Lung microvascular endothelial cell (primary cell): Measurements from ENCODE around the gene DNAH9. TPM values are rescaled to one million over a fixed set of nuclear protein-coding genes. Genes with fewer than 3 reads are reported as not detected.
A peak's percentile ranks its signal among the peaks of the same experiment; 100 is the strongest.

Source experiments
- DNase-seq, 2 donors: peaks; one replicate each; pipeline versions ENCODE4 v3.0.0 to v3.0.0-alpha.2; 2010; ENCODE audit warnings: low read depth in 2 of 2
- total RNA-seq: library from RNA; depleted of rRNA; stranded (reverse); fragments of >200 nt; gene quantifications from 2 replicates; pipeline ENCODE4 v1.2.1, GENCODE V29; 2014

DNAH9 gene, protein sequence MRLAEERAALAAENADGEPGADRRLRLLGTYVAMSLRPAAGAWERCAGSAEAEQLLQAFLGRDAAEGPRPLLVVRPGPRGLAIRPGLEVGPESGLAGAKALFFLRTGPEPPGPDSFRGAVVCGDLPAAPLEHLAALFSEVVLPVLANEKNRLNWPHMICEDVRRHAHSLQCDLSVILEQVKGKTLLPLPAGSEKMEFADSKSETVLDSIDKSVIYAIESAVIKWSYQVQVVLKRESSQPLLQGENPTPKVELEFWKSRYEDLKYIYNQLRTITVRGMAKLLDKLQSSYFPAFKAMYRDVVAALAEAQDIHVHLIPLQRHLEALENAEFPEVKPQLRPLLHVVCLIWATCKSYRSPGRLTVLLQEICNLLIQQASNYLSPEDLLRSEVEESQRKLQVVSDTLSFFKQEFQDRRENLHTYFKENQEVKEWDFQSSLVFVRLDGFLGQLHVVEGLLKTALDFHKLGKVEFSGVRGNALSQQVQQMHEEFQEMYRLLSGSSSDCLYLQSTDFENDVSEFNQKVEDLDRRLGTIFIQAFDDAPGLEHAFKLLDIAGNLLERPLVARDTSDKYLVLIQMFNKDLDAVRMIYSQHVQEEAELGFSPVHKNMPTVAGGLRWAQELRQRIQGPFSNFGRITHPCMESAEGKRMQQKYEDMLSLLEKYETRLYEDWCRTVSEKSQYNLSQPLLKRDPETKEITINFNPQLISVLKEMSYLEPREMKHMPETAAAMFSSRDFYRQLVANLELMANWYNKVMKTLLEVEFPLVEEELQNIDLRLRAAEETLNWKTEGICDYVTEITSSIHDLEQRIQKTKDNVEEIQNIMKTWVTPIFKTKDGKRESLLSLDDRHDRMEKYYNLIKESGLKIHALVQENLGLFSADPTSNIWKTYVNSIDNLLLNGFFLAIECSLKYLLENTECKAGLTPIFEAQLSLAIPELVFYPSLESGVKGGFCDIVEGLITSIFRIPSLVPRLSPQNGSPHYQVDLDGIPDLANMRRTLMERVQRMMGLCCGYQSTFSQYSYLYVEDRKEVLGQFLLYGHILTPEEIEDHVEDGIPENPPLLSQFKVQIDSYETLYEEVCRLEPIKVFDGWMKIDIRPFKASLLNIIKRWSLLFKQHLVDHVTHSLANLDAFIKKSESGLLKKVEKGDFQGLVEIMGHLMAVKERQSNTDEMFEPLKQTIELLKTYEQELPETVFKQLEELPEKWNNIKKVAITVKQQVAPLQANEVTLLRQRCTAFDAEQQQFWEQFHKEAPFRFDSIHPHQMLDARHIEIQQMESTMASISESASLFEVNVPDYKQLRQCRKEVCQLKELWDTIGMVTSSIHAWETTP (N-terminal part only)
- not detected in 2 replicates for total RNA-seq

DNA sequence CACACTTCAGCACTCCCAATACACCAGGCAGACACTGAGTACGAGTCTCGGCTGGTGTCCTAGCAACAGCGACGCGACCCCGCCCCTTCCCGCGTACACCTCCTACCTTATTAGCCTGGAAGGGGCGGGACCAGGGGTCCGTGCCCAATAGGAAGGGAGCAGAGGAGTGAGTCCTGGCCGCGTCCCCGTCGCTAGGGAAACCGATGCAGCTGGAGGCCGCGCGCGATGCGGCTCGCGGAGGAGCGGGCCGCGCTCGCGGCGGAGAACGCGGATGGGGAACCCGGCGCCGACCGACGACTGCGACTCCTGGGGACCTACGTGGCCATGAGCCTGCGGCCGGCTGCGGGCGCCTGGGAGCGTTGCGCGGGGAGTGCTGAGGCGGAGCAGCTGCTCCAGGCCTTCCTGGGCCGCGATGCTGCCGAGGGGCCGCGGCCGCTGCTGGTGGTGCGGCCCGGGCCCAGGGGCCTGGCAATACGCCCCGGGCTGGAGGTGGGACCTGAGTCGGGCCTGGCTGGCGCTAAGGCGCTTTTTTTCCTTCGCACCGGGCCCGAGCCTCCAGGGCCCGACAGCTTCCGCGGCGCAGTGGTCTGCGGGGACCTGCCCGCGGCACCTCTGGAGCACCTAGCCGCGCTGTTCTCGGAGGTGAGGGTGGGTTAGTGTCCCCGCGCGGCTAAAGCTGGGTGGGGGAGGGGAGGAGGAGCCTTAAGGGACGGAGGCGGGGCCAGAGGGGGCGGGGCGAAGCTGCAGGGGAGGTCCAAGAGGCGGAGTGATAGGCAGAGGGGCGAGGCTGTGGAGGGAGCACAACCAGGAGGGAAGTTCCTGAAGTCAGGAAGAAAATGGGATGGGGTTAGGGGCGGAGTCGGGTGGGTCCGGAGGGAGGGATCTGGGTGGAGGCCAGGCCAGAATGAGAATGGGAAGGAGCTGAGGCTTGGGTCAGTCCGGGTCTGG lies at the start of gene DNAH9:
DNAH9 (plus strand) TSS at position 197 of the 948 bp plus-strand sequence; CDS start at position 226, 29 bp downstream.
- DNase-seq: peak; percentile 18 to 79

DNA sequence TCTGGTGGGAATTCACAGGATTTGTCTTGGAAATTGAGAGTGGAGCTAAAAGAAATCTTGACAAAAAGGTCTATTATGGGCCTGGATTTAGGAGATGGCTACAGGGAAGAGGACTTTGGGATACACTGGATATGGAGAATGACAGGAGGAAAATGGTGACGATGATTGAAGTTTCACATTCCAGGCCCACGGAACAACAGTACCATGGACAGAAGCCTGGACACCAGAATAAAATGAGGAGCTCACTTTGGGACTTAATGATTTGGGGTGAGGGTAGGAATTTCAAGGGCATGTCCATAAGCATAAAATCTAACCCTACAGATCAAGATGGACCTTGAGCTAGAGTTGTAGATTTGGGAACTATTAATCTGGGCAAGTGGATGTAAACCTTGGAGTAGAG lies 47.8 kb upstream of the DNAH9 start:
- DNase-seq: no peak

DNA sequence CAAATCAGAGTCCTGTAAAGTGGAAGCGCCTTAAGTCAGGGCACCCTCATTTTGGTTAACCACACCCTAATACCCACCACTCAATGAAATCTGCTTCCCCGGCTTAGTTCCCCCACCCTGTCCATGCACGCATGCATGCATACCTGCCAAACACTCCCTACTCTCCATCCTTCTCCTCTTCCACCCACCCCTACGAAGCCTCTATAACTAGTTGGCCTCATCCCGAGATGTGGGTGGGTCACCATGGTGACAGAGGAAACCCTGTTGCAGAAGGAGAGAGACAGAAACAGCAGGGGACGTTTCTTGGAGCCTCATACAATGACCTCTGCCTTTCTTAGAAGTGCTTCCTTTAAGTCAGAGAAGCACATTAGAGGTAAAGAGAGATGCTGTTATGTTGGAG lies 46.8 kb upstream of the DNAH9 start:
- no peak for DNase-seq

DNA sequence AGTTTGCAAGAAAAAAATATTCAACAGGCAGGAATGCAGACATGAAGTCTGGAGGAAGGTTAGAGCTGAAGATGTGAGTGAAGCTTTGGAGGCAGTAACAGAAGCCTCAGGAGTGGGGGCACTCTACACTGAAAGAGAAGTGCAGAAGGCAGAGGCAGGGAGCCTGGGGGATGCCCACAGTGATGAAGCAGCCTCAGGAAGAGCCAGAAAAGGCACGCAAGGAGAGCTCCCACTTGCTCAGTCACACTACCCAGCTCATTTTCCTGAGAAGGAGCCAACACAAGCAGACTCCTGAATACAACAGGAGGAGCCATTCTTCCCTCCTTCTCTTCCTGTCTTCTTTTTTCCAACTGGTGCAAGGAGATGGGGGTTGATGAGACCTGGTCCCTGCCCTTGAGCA lies 45.1 kb upstream of the DNAH9 start:
- DNase-seq: no peak

DNA sequence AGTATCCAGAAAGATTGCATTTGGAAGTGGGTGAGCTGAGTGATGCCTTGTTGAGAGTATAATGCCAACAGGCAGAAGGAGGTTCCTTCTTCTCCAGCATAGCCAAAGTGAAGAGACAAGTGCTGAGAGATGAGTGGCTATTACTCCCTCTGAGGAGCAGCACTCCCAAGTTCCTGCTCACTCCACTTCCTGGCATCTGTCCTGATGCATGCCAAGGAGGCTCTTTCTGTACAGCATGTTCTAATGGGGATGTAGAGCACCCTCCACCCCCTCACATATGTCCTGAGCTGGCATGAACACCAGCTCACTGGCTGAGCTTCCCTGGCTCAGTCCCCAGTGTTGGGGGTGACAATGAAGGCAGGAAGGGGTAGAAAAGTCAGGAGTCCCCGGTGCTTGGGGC lies 44.2 kb upstream of the DNAH9 start:
- no peak for DNase-seq

DNA sequence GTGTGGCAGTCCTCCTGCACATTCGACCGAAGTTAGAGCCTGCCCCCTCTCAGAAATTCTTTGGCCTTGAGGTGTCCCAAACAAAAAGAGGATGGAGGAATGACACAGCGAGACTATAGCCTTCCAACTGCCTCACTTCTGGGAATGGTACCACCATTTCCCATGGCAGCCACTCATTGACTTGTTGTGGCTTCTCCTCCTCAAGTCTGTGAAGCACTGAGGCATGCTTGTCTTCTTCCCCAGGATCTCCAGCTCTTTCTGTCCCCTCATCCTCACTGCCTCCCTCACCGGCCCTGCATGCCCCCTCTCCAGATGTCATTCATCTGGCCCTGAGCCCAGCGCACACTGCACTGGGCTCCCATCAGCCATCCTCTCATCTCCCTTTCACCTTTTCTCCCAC lies 43.7 kb upstream of the DNAH9 start:
- no peak for DNase-seq

DNA sequence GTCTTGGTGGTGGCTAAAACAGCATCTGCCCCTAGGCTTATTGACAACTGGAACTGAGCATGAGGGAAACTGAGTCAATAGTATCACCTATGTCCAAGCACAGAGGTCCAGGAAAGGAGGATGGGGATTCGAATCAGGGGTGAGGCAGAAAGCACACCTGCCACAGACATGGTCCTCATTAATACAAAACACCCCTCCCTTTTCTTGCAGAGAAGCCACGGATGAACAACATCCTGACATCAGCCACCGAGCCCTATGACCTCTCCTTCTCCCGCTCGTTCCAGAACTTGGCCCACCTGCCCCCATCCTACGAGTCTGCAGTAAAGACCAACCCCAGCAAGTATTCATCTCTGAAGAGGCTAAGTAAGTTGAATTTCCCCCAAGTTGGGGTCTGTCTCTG lies 42.7 kb upstream of the DNAH9 start:
- no peak for DNase-seq

DNA sequence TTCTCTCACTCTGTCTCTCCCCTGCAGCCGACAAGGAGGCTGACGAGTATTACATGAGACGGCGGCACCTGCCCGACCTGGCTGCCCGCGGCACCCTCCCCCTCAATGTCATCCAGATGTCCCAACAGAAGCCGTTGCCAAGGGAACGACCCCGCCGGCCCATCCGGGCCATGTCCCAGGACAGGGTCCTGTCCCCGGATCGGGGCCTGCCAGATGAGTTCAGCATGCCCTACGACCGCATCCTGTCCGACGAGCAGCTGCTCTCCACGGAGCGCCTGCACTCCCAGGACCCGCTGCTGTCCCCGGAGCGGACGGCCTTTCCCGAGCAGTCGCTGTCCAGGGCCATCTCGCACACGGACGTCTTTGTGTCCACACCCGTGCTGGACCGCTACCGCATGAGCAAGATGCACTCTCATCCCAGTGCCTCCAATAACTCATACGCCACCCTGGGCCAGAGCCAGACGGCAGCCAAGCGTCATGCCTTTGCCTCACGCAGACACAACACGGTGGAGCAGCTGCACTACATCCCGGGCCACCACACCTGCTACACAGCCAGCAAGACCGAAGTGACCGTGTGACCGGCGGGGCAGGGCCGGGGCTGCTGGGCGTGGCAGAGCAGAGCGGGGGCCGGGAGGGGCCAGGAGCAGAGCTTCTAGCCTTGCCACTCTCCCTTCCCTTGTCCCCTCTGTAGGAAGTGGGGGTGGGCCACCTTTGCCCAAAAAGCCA lies 40.4 kb upstream of the DNAH9 start:
- DNase-seq: no peak

DNA sequence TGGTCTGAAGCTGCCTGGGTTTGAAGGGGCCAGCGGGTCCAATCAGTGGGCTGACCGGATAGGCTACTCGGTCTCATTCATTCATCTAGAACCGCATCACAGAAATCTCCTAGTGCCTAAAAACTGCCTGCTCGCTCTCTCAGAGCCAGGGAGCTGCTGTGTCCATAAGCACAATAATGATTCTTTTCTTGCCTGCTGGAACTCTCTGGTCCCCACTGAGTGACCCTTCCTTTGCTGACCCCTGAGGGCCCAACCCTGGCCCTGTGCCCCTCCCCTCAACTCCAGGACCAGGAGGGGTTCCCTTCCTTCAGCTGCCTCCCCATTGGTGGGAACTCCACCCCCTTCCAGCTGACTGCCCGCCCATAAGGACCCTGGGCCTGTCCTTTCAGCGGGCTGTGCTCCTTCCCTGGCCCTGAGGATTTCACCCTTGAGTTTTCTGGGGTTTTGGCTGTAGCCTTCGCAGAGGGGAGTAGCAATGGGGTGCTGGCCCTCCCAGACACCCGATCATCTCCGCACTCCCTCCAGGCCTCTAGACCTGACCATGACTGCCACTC lies 39.5 kb upstream of the DNAH9 start:
- no peak for DNase-seq

DNA sequence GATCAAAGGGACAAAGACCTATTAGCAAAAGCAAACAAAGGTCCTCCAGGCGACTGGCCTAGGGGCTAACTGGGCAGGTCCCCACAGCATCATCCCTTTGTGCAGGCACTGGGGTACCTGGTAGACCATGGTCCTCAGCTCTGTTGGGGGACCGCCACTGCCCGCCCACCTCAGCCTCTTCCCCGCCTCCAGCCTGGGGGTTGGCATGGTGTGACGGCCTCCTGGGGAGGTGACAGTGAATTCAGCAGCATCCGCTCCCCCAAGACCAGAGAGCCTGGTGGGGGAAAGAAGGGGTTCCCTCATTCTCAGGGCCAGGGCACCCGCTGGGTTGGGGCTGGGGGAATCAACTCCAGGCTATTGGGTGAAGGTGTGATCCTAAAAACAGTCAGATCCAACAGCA lies 38.7 kb upstream of the DNAH9 start:
- DNase-seq: no peak

DNA sequence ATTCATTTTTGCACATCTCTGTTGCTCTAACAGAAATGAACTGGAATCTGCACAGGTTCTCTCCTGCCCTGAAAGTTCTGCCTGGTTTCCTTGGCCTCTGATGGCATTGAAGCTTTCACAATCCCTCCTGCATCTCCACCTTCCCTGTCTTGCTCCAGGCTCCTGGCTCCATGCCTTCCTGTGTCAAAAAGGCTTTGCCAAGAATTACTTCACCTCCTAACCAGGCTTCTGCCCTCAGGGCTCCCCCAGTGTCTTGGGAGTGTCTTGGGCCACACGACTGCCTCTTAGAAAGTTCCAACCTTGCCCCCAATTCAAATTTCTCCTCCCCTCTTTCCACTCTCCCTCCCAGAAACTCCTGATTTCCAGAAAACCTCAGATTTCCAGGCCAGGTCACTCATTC lies 37.0 kb upstream of the DNAH9 start:
- DNase-seq: no peak

DNA sequence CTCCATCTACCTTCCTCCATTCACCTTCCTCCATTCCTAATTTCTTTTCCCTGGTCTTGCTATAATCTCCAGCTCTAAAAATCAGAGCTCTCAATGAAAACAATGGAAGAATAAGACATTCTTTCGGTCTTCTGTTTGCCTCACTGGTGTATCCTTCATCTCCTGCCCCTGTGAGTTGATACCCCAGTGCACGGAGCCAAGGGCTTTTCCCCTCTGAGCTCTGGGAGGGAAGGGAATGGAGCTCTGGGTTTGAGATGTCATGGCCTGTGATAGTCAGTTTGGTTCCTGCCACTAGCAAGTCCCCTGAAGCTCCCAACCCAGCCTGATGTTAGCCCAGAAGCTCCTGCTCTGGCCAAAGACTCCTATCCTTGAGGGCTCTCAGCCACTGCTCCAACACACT lies 36.6 kb upstream of the DNAH9 start:
- DNase-seq: no peak

DNA sequence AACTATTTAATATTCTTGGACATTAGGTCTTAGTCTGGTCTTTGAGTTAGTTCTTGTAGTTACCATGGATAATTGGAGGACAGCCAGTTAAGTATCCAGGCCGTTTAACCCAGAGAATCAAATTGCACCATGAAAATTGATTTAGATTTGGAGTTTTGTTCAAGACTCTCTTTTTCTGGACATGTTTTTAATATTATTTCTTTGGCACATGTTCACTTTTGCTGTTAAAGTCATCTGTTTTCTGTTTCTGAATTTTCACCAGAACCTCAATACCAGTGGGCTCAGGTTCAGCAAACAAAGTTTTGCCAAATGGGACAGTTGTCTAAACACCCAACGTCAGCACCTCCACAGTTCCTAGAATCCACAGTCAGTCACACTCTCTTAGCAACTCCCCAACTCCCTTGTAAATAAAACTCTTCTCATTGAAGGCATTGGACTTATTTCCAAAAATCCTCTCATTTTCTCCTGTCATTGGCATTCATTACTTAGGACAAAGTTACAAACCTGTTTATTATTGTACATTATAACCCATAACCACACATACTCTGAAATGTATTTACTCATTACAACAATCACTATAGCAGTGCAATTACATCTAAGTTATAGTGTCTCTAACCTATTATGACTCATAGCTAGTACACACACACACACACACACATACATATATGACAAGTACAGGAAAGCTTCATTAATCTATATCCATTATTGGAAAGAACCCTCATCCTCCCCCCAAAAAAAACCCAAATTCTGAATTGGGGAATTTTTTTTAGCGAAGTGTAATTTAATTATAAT lies 33.5 kb upstream of the DNAH9 start:
- no peak for DNase-seq

DNA sequence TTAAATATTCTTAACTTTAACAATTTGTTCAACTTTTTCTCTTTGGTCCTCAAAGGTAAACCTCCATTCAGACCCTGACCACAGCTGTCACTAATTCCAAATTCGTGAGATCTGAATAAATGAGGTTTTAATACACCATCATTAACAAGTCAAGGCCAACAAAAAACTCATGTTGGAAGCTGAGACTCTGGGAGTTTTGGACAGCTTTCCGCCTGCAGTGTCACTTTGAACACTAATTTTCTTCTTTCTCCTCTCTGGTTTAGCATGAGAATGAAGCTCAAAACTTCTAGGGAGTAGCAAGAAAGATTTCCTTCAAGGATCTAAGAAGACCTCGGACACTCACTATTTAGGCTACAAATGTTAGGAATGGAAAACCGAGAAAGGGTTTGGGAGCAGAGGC lies 32.7 kb upstream of the DNAH9 start:
- DNase-seq: no peak

DNA sequence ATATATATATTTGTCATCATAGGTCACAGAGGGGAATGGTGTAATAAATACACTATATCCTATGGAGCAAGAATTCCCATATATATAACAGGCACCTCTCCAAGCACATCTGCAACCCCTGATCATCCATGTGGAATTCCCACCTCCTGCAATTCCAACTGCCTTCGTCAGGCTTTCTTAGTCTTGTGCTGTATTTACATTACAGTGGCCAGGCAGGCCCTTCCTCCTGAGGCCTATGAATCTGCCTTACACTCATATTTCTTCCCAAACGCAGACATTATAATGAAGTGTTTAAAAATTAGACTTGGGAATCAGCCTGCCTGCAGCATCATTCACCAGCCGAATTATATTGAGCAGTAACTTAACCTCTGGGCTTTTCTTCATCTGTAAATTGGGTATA lies 19.3 kb upstream of the DNAH9 start:
- no peak for DNase-seq

DNA sequence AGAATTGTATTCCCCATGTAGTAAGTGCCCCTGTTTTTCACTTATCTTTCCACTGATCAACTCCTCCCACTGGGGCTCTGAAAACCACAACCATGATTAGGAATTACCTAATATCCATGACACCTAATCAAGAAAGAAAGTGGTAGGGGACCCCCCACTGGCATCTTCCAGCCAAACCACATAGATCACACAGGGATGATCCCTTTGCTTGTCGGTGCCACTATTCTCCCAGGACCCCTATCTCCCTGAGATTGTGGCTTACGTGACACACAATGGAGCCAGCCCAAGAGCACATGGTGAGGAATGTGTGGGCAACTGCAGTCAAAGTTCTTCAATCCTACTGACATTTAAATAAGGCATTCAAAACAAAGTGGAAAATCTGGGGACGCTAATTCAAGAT lies 17.6 kb upstream of the DNAH9 start:
- DNase-seq: no peak

DNA sequence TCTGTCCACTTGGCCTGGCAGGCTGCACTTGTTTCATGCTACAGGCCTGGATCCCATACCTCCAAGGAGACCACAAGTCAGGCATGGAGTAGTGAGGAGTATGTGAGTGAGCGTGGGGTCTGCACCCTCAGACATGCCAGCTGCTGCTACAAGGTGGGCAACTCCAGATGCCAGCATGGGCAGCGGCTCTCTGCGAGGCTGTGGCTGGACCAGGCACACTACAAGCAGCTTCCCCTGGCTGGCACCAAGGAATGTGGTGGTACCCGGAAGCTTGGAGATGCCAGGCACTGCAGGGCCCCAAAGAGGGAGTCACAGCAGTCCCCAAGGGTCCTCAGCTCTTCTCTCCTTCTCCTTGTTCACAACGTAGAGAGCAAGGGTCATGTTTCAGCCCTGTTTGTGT lies 16.1 kb upstream of the DNAH9 start:
- no peak for DNase-seq

DNA sequence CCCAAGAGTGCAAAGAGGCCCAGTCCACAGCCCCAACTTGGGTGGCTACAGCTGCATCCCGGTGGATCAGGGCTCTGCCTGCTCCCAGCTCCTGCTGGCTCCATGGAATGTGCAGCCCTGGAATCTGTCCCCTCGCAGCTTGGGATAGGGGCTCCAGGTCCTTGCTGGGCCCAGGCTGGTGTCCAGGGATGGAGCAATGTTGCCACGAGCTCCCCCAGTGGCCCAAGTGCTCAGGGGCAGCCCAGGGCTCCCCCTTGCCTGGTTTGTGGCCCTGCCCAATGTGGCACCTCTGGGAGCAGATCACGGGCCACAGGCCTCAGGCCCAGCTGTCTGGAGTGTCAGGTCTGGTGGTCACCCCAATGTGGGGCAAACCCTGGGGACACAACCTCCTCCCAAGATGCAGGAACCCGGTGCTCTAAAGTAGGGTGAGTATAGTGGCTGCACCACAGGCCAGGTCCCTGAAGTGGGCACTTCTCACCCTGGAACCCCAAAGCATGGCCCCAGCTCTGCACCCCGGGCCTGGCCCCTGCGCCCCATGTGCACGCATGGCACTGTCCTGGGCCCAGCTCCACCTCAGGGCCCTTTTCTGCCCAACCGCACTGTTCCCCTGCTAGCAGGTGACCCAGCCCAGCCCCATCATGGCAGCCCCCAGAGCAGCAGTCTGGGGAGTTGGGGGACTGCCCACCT lies 14.8 kb upstream of the DNAH9 start:
- DNase-seq: no peak
